NT2/D1 (cell line): Measurements from ENCODE around the gene TMEM169.

Experiments used
- DNase-seq: peaks from one replicate; pipeline ENCODE4 v3.0.0-alpha.2; 2011; ENCODE audit warnings: low read depth, low spot score
- H3K27me3 ChIP-seq: 2 replicates; pipeline ENCODE4 v1.6.0; 2011; ENCODE audit warnings: mild to moderate bottlenecking; ENCODE audit not compliant: insufficient read length, insufficient read depth
- H3K36me3 ChIP-seq: 2 replicates; pipeline ENCODE4 v1.6.1; 2011; ENCODE audit warnings: mild to moderate bottlenecking, low read length, mixed read lengths; ENCODE audit not compliant: insufficient read depth, insufficient read length
- H3K4me1 ChIP-seq: 2 replicates; pipeline ENCODE4 v1.5.1; 2011; ENCODE audit not compliant: insufficient read depth, insufficient read length
- H3K4me3 ChIP-seq: 2 replicates; pipeline ENCODE4 v1.5.1; 2011; ENCODE audit warnings: low read depth; ENCODE audit not compliant: insufficient read length
- H3K9ac ChIP-seq: 2 replicates; pipeline ENCODE4 v1.6.0; 2011; ENCODE audit warnings: low read depth; ENCODE audit not compliant: insufficient read length
- H3K9me3 ChIP-seq: 2 replicates; pipeline ENCODE4 v1.5.1; 2011; ENCODE audit warnings: mild to moderate bottlenecking, low read length; ENCODE audit not compliant: insufficient read depth
- SUZ12 ChIP-seq: IDR thresholded peaks from 2 replicates; pipeline ENCODE4 v1.6.1; 2011; ENCODE audit not compliant: insufficient read length, insufficient read depth; ENCODE audit errors: extremely low read depth
- YY1 ChIP-seq: IDR thresholded peaks from 2 replicates; pipeline ENCODE4 v1.6.1; 2011; ENCODE audit not compliant: insufficient read length, insufficient read depth
- ZNF274 ChIP-seq: IDR thresholded peaks from 2 replicates; pipeline ENCODE4 v1.6.1; 2011; ENCODE audit warnings: mild to moderate bottlenecking, low read depth, low read length

TMEM169 gene

DNA sequence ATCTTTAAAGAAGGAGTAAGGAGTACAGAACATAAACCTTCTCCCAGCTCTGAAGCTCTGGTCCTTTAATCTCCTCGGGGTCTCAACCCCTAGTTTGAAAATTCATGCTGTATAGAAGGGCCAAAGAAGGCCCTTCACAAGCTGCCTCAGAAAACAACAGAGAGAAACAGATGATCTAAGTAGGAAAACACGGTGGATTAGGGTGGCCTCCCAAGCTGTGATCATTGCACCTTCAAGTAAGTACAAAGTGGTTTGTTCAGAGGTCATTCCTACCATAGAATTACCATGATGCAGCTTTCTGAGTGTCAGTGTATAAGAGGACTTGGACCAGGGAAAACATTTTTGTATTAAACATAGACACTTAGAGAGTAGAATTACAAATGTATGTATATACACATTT, 10.9 kb downstream of the TMEM169 start:
- no peaks in the 10 kb centered on the region for H3K4me1 ChIP-seq
- H3K4me3 ChIP-seq, result no peak overlapping the region
- H3K27me3 ChIP-seq, result no peaks in the 10 kb centered on the region
- H3K9me3 ChIP-seq, result no peaks in the 10 kb centered on the region
- TF ChIP-seq YY1 (no peak), SUZ12 (no peak)
- peaks cover 3% of the 10 kb centered on the region for H3K36me3 ChIP-seq
- no peak overlapping the region for H3K9ac ChIP-seq
- no peak for DNase-seq

DNA sequence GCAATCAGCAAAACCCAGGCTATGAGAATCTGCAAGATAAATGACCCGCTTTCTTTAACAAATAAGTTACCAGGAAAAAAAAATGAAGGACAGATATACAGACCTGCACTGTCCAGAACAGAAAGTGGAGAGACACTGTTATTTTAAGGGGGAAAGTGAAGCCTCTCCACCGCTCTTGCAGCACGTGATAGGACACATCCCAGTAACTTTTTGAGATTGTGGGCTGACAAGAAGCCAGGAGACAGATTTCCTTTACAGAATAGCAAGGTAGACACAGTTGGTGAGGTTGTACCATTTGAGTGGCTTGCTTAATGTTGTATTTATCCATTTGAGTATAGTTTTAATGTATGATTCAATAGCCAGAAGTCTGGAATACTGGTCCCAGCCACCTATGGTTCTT, 13.0 kb downstream of the TMEM169 start:
- TF ChIP-seq YY1, result no peak
- no peak for TF ChIP-seq ZNF274
- no peak for TF ChIP-seq SUZ12
- Histone ChIP-seq H3K4me3 (no peak overlapping the region), H3K36me3 (peaks cover 8% of the 10 kb centered on the region), H3K4me1 (no peaks in the 10 kb centered on the region), H3K9me3 (no peaks in the 10 kb centered on the region), H3K27me3 (no peaks in the 10 kb centered on the region), H3K9ac (no peak overlapping the region)
- DNase-seq, result no peak

DNA sequence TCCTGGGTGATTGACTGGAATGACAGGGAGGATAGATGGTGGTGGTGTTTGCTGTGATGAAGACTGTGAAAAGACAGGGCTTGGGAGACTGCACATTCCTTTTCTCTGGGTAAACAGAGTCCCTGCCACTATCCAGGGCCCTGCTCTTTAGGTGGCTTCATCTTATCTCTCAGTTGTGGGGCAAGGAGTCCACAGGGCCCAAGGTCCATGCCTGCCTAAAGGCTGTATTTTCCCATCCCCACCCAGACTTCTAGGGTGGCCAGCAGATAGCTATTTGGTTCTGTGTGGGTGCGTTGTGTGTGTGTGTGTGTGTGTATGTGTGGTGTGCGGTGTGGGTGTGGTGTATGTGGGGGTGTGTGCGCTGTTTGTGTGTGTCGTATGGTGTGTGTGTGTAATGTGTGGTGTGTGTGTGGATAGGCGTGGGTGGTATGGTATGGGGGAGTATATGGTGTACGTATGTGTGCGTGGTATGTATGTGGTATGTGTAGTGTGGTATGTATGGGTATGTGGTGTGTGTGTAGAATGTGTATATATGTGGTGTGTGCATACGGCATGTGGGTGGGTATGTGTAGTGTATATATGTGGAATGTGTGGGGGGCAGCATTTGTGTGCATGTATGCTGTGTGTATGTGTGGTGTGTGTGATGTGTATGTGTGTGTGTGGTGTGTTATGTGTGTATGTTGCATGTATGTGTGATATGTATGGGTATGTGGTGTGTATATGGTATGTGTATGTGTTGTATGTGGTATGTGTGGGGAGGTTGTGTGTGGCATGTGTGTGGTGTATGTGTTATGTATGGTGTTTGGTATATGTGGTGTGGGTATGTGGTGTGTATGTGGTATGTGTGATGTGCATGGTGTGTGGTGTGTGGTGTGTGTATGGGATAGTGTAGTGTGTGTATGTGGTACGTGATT, 17.0 kb downstream of the TMEM169 start:
- no peak for DNase-seq
- no peaks in the 10 kb centered on the region for H3K4me1 ChIP-seq
- no peak overlapping the region for H3K4me3 ChIP-seq
- TF ChIP-seq YY1, result no peak
- TF ChIP-seq ZNF274, result no peak
- TF ChIP-seq SUZ12, result no peak
- H3K27me3 ChIP-seq, result no peaks in the 10 kb centered on the region
- peaks cover 13% of the 10 kb centered on the region for H3K36me3 ChIP-seq
- no peak overlapping the region for H3K9ac ChIP-seq
- no peaks in the 10 kb centered on the region for H3K9me3 ChIP-seq

DNA sequence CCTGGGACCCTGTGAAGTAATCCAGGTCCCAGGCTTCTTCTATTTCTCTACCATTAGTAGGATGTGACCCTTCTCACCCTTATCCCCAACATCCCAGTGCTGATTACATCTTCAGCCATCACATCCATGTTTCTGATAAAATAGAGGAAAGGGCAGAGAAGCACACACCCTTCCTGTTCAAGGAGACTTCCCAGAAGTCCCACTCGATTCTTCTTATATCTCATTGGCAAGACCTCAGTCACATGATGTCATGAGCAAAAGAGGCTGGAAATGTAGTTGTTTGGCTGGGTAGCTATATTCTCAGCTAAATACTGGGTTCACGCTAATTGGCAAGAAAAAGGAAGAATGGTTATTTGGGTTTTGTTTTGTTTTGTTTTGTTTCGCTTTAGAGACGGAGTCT, 19.4 kb downstream of the TMEM169 start:
- peaks cover 12% of the 10 kb centered on the region for H3K36me3 ChIP-seq
- H3K9me3 ChIP-seq, result no peaks in the 10 kb centered on the region
- no peak for DNase-seq
- H3K27me3 ChIP-seq, result no peaks in the 10 kb centered on the region
- no peak overlapping the region for H3K4me3 ChIP-seq
- TF ChIP-seq SUZ12 (no peak), ZNF274 (no peak), YY1 (no peak)
- no peaks in the 10 kb centered on the region for H3K4me1 ChIP-seq
- no peak overlapping the region for H3K9ac ChIP-seq

DNA sequence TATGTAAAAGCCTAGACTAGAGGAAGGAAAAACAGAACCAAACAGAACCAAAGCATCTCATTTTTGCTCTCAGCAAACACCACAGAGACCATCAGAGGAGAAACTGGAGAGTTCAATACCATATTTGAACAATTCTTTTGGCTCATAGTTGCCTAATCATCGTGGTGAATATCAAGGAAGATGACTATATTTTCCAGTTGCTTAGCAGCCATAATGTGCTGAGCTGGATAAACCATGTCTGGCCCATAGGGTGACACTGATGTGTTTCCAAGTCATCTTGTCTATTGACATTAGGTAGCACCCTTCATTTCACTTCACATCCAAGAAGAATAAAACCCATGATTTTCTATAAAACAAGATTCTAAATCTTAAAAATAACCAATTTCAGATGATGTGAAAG, 21.5 kb downstream of the TMEM169 start:
- H3K4me3 ChIP-seq, result no peak overlapping the region
- DNase-seq, result no peak
- no peak overlapping the region for H3K9ac ChIP-seq
- H3K9me3 ChIP-seq, result no peaks in the 10 kb centered on the region
- peaks cover 1% of the 10 kb centered on the region for H3K4me1 ChIP-seq
- TF ChIP-seq SUZ12 (no peak), ZNF274 (no peak), YY1 (no peak)
- H3K36me3 ChIP-seq, result peaks cover 10% of the 10 kb centered on the region
- no peaks in the 10 kb centered on the region for H3K27me3 ChIP-seq

DNA sequence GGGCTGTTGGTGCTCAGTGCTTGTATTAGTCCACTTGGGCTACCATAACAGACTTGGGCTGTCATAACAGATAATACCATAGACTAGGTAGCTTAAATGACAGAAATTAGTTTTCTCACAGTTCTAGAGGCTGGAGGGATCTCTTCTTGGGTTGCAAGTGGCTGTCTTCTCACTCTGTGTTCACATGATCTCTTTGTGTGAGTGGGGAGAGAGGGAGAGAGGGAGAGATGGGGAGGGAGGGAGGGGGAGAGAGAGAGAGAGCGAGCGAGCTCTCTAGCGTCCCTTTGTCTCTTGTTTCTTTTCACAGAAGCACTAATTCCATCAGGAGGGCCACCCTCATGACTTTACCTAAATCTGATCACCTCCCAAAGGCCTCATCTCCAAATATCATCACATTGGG, 23.0 kb downstream of the TMEM169 start:
- DNase-seq, result no peak
- H3K4me3 ChIP-seq, result no peak overlapping the region
- H3K36me3 ChIP-seq, result peaks cover 5% of the 10 kb centered on the region
- H3K27me3 ChIP-seq, result no peaks in the 10 kb centered on the region
- H3K4me1 ChIP-seq, result peaks cover 3% of the 10 kb centered on the region
- H3K9me3 ChIP-seq, result no peaks in the 10 kb centered on the region
- no peak overlapping the region for H3K9ac ChIP-seq
- TF ChIP-seq SUZ12, result no peak
- no peak for TF ChIP-seq YY1
- TF ChIP-seq ZNF274, result no peak

DNA sequence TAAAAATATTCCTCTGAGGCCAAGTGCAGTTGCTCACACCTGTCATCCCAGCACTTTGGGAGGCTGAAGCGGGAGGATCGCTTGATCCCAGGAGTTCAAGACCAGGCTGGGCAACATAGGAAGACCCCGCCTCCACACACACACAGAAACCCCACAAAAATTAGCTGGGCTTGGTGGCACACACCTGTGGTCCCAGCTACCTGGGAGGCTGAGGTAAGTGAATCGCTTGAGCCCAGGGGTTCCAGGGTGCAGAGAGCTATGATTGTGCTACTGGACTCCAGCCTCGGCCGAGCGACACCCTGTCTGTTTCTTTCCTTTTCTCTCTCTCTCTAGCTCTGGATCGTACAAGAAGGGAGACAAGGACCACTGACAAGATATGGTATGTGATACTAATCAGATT, 25.6 kb downstream of the TMEM169 start:
- Histone ChIP-seq H3K27me3 (no peaks in the 10 kb centered on the region), H3K36me3 (peaks cover 22% of the 10 kb centered on the region), H3K9ac (peak overlapping the region; percentile 50), H3K4me3 (no peak overlapping the region), H3K9me3 (no peaks in the 10 kb centered on the region), H3K4me1 (peaks cover 3% of the 10 kb centered on the region)
- no peak for DNase-seq
- TF ChIP-seq SUZ12, result no peak
- TF ChIP-seq YY1, result no peak
- no peak for TF ChIP-seq ZNF274

DNA sequence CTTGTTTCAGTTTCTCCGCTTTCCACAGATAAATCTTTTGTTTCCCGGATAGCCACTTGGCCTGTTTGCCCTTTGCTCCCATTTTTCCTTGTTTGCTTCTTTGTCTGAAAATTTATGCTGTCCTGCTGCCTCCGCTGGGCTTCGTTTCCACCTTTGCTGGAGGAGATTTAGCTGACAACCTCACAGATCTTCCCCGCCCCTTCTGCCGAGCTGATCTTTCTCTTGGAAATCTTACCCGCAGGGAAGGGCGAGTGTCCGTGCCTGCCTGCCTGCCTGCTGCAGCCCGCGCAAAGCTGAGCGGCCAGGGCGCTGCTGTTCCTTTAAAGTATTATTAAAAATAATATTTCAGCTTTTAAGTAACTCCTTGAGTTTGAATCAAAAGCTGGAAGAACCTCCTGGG, 26.0 kb downstream of the TMEM169 start:
- Histone ChIP-seq H3K4me1 (peaks cover 3% of the 10 kb centered on the region), H3K9ac (peak overlapping the region; percentile 65), H3K36me3 (peaks cover 26% of the 10 kb centered on the region), H3K27me3 (no peaks in the 10 kb centered on the region), H3K9me3 (no peaks in the 10 kb centered on the region), H3K4me3 (no peak overlapping the region)
- no peak for TF ChIP-seq YY1
- DNase-seq, result peak; percentile 51
